BJ (cell line): ENCODE data around the gene PEF1. TPM values are rescaled to one million over a fixed set of nuclear protein-coding genes. Genes with fewer than 3 reads are reported as not detected.

Experiments used
- CTCF ChIA-PET: fragments of 350-600 bp; formaldehyde crosslinking; extraction: SDS; loops from one replicate; lab custom pipeline; 2021; ENCODE audit warnings: antibody characterized with exemption, inconsistent platforms; lab: Yijun Ruan, JAX
- POLR2A ChIA-PET: fragments of 300-600 bp; sonication (Branson Sonifier 250); formaldehyde crosslinking; extraction: SDS; loops from one replicate; lab custom pipeline; 2021; ENCODE audit warnings: antibody characterized with exemption; lab: Charles Lee
- DNase-seq: peaks from one replicate; pipeline ENCODE4 v3.0.0-alpha.2; 2011; ENCODE audit warnings: low read depth
- H3K27me3 ChIP-seq: 2 replicates; pipeline ENCODE4 v1.6.0; 2011; ENCODE audit warnings: low read length; ENCODE audit not compliant: control insufficient read depth, insufficient read depth
- H3K36me3 ChIP-seq: 2 replicates; pipeline ENCODE4 v1.5.1; 2011; ENCODE audit warnings: low read length; ENCODE audit not compliant: control insufficient read depth, insufficient read depth
- H3K4me3 ChIP-seq: 2 replicates; pipeline ENCODE4 v1.5.1; 2011; ENCODE audit warnings: low read depth, mild to moderate bottlenecking, control low read depth, low read length
- CTCF ChIP-seq: IDR thresholded peaks from 2 replicates; pipeline ENCODE4 v1.5.1; 2011; ENCODE audit warnings: low read depth, mild to moderate bottlenecking, control low read depth, inconsistent platforms, low read length, moderate library complexity; ENCODE audit not compliant: insufficient read depth
- polyA plus RNA-seq: library from polyadenylated mRNA; depleted of rRNA; stranded (reverse); fragments of >200 nt; gene quantifications from 2 replicates; pipeline ENCODE4 v1.2.3, GENCODE V29; 2011

PEF1 gene
- polyA plus RNA-seq, 1 experiment, result 145 TPM

- peaks cover 24% of the 10 kb centered on the region for H3K36me3 ChIP-seq
- no peak overlapping the region for H3K4me3 ChIP-seq
- POLR2A ChIA-PET, result no interaction called here
- CTCF ChIA-PET, result interaction anchor here (1.0 kb wide), 2 partner anchors 10 to 68 kb away, joined by 3 to 4 read pairs; no protein-coding TSS in a partner anchor
- no peak for TF ChIP-seq CTCF
- DNase-seq, result no peak
- H3K27me3 ChIP-seq, result no peaks in the 10 kb centered on the region
Measured at GRCh38 chr1:31673433-31673832, 28.8 kb upstream of the PEF1 start.

GRCh38 chr1:31672986-31673385 lies 28.3 kb upstream of the PEF1 start:
- POLR2A ChIA-PET, result no interaction called here
- Histone ChIP-seq H3K27me3 (no peaks in the 10 kb centered on the region), H3K36me3 (peaks cover 23% of the 10 kb centered on the region), H3K4me3 (no peak overlapping the region)
- TF ChIP-seq CTCF, result no peak
- CTCF ChIA-PET, result interaction anchor here (1.0 kb wide), 2 partner anchors 10 to 68 kb away, joined by 3 to 4 read pairs; no protein-coding TSS in a partner anchor
- DNase-seq, result no peak

GRCh38 chr1:31671561-31672201 lies 27.0 kb upstream of the PEF1 start:
- Histone ChIP-seq H3K36me3 (peaks cover 30% of the 10 kb centered on the region), H3K27me3 (no peaks in the 10 kb centered on the region), H3K4me3 (no peak overlapping the region)
- TF ChIP-seq CTCF, result no peak
- ChIA-PET CTCF (interaction anchor here (1.2 to 2.8 kb wide), 3 partner anchors 10 to 44 kb away, joined by 3 to 12 read pairs (median 7); partner anchors contain the start of gene COL16A1), POLR2A (no interaction called here)
- DNase-seq, result no peak

GRCh38 chr1:31671147-31671546 lies 26.5 kb upstream of the PEF1 start:
- no peak for TF ChIP-seq CTCF
- Histone ChIP-seq H3K36me3 (peaks cover 30% of the 10 kb centered on the region), H3K27me3 (no peaks in the 10 kb centered on the region), H3K4me3 (no peak overlapping the region)
- ChIA-PET POLR2A (no interaction called here), CTCF (interaction anchor here (1.2 to 2.8 kb wide), 3 partner anchors 10 to 44 kb away, joined by 3 to 12 read pairs (median 7); partner anchors contain the start of gene COL16A1)
- DNase-seq, result no peak

GRCh38 chr1:31670593-31670964 lies 25.9 kb upstream of the PEF1 start:
- Histone ChIP-seq H3K27me3 (no peaks in the 10 kb centered on the region), H3K36me3 (peaks cover 32% of the 10 kb centered on the region), H3K4me3 (no peak overlapping the region)
- CTCF ChIA-PET, result interaction anchor here (1.0 to 2.8 kb wide), 5 partner anchors 33 to 119 kb away, joined by 3 to 12 read pairs (median 4); partner anchors contain the start of gene COL16A1
- TF ChIP-seq CTCF, result no peak
- DNase-seq, result no peak
- POLR2A ChIA-PET, result no interaction called here
